Epithelial cell of esophagus (primary cell): ENCODE measurements around the gene GNL2.
"Not testable (repeated sequence)": the region's sequence is repeated elsewhere in the genome, so short reads cannot be mapped to it uniquely, and the experiment has no call there.

Experiments used
- DNase-seq: peaks from one replicate; pipeline ENCODE4 v3.0.0; 2010; ENCODE audit warnings: low read depth
- H3K4me3 ChIP-seq: 2 replicates; pipeline ENCODE4 v1.5.1; 2011; ENCODE audit warnings: mild to moderate bottlenecking, low read length, control low read depth
- TF ChIP-seq, protein P1 (sequence below): IDR thresholded peaks from 2 replicates; pipeline ENCODE4 v1.5.1; 2011; ENCODE audit warnings: low read depth, mild to moderate bottlenecking, low read length, control low read depth, inconsistent platforms; ENCODE audit not compliant: insufficient read depth; ENCODE audit errors: missing control alignments

The GNL2 gene

GRCh38 chr1:37570528-37571334 is 25.0 kb downstream of the GNL2 start:
- TF ChIP-seq, protein P1, sequence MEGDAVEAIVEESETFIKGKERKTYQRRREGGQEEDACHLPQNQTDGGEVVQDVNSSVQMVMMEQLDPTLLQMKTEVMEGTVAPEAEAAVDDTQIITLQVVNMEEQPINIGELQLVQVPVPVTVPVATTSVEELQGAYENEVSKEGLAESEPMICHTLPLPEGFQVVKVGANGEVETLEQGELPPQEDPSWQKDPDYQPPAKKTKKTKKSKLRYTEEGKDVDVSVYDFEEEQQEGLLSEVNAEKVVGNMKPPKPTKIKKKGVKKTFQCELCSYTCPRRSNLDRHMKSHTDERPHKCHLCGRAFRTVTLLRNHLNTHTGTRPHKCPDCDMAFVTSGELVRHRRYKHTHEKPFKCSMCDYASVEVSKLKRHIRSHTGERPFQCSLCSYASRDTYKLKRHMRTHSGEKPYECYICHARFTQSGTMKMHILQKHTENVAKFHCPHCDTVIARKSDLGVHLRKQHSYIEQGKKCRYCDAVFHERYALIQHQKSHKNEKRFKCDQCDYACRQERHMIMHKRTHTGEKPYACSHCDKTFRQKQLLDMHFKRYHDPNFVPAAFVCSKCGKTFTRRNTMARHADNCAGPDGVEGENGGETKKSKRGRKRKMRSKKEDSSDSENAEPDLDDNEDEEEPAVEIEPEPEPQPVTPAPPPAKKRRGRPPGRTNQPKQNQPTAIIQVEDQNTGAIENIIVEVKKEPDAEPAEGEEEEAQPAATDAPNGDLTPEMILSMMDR, result no peak
- DNase-seq, result no peak
- H3K4me3 ChIP-seq, result no peak overlapping the region

GRCh38 chr1:37567023-37567422 is 28.7 kb downstream of the GNL2 start:
- DNase-seq, result no peak
- TF ChIP-seq, protein P1, result no peak
- no peak overlapping the region for H3K4me3 ChIP-seq

GRCh38 chr1:37564892-37565291 is 30.8 kb downstream of the GNL2 start:
- DNase-seq, result no peak
- TF ChIP-seq, protein P1, result no peak
- H3K4me3 ChIP-seq, result no peak overlapping the region

DNA sequence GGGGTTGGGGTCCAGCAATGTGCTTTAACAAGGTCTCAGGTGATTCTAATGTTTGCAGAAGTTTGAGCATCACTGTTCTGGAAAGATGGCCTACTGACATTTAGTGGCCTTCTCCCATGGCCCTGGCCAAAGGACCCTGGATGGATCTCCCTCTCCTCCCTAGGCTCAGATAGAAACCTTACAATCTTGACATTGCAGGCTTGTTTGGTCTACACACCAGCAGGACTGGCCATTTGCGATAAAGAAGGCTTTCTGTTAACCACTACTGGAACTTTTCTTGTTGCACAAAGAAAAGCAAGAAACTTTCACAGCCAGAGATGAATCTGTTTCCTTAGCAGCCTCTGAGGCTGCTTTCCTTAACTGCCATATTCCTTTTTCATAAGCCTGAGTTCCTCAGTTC is 32.8 kb downstream of the GNL2 start:
- no peak overlapping the region for H3K4me3 ChIP-seq
- DNase-seq, result no peak
- TF ChIP-seq, protein P1, result no peak

DNA sequence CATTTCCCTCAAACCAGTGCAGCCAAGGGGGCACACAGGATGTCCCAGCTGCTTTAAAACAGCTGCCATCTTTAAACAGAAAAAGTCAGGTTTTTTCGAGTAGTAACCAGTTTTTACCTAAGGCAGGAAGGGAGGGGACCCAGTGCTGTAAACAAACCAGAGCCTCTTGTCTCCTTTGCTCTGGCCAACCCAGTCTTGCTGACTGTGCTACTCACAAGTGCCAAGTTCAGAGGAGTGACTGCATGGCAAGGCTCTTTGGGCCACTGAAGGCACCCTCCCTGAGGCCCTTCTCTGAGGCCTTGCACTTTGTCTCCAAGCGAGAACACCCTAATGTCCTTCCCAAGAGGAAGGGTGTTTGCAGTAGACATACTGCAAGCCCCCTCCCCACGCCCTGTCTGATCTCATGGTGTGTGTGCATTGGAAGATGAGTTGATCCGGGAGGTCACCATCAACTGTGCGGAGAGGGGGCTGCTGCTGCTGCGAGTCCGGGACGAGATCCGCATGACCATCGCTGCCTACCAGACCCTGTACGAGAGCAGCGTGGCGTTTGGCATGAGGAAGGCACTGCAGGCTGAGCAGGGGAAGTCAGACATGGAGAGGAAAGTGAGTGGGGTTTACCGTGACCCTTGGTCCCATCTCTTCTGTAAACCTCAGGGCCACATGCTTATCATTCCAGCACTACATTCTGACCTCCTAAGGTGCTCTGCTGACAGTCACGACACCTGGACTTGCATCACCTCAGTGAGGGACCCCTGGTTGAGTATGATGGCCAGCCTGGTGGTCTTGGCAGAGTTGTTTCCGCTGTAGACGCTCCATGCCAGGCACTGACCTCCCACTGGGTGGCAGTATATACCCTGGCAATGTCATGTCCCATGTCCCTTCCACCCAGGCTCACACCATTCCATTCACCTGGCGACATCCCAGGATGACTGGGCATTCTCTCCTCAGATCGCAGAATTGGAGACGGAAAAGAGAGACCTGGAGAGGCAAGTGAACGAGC is 34.3 kb downstream of the GNL2 start:
- TF ChIP-seq, protein P1, result peak; percentile 52
- DNase-seq, result peak; percentile 33
- no peak overlapping the region for H3K4me3 ChIP-seq

DNA sequence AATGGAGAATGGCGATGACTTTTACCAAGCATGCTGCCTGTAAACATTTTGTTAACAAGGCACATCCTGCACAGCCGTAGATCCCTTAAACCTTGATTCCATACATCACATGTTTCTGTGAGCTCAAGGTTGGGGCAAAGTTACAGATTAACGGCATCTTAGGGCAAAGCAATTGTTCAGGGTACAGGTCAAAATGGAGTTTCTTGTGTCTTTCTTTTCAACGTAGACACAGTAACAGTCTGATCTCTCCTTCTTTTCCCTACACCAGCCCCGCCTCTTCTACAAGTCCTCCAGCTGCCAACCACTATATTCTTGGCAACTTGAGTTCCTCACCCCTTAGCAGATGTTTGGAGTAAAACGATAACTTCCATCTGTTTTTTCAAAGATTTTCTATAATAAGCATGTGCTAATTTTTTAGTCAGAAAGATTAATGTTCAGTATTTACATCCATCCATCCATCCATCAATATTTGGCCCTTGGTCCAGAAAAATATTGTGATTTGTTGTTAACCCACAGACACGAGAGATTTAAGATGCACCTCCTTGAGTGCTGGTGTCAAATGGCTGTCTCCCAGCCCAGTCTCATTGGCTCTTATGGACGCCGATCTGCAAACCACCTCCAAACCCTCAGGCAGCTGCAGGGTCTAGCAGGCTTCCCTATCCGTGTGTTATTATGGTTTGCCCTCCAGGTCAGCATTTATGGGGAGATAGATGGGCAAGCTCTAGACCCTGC is 35.2 kb downstream of the GNL2 start:
- no peak for DNase-seq
- TF ChIP-seq, protein P1, result no peak
- H3K4me3 ChIP-seq, result no peak overlapping the region

- not testable (repeated sequence) for H3K4me3 ChIP-seq, DNase-seq
These were observed 35.8 kb downstream of the GNL2 start for GRCh38 chr1:37559957-37560379.
